OCI-LY1 (cell line): Measurements from ENCODE around the gene IL17RD.

Experiments used
- EZH2 ChIP-seq: fragments of 200-600 bp; sonication (generic), shearing (Covaris generic); IDR thresholded peaks from 2 replicates; pipeline ENCODE4 v1.8.0; 2017; ENCODE audit warnings: borderline replicate concordance, mixed run types, mild to moderate bottlenecking, antibody characterized with exemption, low read length, moderate library complexity, mixed read lengths
- TF ChIP-seq, protein P1 (sequence below): fragments of 200-600 bp; sonication (generic), shearing (Covaris generic); IDR thresholded peaks from 2 replicates; pipeline ENCODE4 v1.5.1; 2017; ENCODE audit warnings: mild to moderate bottlenecking, antibody characterized with exemption, low read length, moderate library complexity, mixed read lengths

DNA sequence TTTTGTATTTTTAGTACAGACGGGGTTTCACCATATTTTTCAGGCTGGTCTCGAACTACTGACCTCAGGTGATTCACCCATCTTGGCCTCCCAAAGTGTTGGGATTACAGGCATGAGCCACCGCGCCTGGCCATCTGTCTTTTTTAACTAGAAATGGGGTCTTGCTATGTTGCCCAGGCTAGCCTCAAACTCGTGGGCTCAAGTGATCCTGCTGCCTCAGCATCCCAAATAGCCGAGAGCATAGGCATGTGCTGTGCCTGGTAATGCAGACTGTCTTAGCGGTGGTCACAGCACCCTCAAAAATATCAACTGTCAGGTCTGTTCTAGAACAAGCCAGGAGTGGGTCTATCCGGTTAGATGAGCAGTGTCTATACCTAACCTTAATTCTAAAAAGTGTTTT, 56.5 kb downstream of the IL17RD start:
- TF ChIP-seq, protein P1, sequence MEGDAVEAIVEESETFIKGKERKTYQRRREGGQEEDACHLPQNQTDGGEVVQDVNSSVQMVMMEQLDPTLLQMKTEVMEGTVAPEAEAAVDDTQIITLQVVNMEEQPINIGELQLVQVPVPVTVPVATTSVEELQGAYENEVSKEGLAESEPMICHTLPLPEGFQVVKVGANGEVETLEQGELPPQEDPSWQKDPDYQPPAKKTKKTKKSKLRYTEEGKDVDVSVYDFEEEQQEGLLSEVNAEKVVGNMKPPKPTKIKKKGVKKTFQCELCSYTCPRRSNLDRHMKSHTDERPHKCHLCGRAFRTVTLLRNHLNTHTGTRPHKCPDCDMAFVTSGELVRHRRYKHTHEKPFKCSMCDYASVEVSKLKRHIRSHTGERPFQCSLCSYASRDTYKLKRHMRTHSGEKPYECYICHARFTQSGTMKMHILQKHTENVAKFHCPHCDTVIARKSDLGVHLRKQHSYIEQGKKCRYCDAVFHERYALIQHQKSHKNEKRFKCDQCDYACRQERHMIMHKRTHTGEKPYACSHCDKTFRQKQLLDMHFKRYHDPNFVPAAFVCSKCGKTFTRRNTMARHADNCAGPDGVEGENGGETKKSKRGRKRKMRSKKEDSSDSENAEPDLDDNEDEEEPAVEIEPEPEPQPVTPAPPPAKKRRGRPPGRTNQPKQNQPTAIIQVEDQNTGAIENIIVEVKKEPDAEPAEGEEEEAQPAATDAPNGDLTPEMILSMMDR = no peak
- no peak for TF ChIP-seq EZH2
